ENCODE measurements around the gene HSPA14. TPM values are rescaled to one million over a fixed set of nuclear protein-coding genes. Genes with fewer than 3 reads are reported as not detected.

Gene HSPA14
- polyA plus RNA-seq, 2 of the 4 experiments (the other 2 are of a cell fraction), result 34.2 to 45.7 TPM

DNA sequence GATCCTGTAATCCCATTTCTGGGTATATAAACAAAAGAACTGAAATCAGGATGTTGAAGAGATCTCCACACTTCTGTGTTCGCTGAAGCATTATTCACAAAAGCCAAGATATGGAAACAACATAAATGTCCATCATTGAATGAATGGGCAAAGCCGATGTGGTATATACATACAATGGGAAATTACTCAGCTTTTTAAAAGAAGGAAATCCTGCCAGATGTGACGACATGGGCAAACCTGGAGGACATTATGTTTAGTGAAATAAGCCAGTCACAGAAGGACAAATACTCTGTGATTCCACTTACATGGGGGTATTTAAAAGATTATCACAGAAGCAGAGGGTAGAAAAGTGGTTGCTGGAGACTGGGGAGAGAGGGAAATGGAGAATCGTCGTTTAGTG, 39.5 kb upstream of the HSPA14 start:
- POLR2A ChIA-PET, result no interaction called here
- Histone ChIP-seq H3K9me3 (no peaks in the 10 kb centered on the region), H3K4me1 (no peaks in the 10 kb centered on the region), H3K4me3 (no peak overlapping the region), H3K4me2 (no peak overlapping the region), H3K27ac (no peak overlapping the region)
- no peak for ATAC-seq
- WGBS (ENCODE audit: missing lambda C conversion rate), result 89% methylated on average over 5 of the region's 5 CpGs
- no peak for FAIRE-seq
- TF ChIP-seq TP53 (CRISPR knock-in tag; IDR thresholded peaks at IDR 0.05) (no peak), KDM5A (IDR thresholded peaks at IDR 0.05) (no peak), FOXS1 (CRISPR knock-in tag; IDR thresholded peaks at IDR 0.05) (no peak), CBX2 (IDR thresholded peaks at IDR 0.05; ENCODE audit: borderline replicate concordance, low read depth) (no peak), HOXA7 (CRISPR knock-in tag; IDR thresholded peaks at IDR 0.05) (no peak)
- CTCF ChIA-PET, result no interaction called here
- DNase-seq (ENCODE audit: low read depth in 1 of 2, low spot score in 1 of 2), result no peak

DNA sequence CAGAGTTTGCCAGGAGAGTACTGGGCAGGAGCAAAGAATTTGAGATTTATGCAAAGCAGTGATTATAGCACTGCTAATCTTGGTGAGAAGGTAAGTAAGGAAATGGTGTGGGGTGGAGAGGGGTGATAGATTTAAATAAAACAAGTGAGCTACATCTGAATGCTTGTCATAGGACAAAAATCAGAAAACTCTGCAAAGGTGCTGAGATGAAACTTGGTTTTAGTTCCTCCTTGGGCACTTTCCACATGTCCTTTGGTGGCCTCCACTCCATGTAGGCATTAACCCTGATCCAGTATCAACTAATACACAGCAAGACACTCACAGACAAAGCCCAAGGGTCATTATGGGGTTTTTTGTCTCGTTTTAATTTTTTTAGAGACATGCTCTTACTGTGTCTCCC, 37.7 kb upstream of the HSPA14 start:
- no peak for TF ChIP-seq HOXA7 (CRISPR knock-in tag; IDR thresholded peaks at IDR 0.05)
- no peak for TF ChIP-seq HDAC2 (IDR thresholded peaks at IDR 0.05)
- no peak for TF ChIP-seq CEBPB (IDR thresholded peaks at IDR 0.05)
- TF ChIP-seq, protein P1, sequence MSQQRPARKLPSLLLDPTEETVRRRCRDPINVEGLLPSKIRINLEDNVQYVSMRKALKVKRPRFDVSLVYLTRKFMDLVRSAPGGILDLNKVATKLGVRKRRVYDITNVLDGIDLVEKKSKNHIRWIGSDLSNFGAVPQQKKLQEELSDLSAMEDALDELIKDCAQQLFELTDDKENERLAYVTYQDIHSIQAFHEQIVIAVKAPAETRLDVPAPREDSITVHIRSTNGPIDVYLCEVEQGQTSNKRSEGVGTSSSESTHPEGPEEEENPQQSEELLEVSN (IDR thresholded peaks at IDR 0.05; ENCODE audit: borderline replicate concordance, low read depth), result no peak
- TF ChIP-seq CHD4 (IDR thresholded peaks at IDR 0.05; ENCODE audit: borderline replicate concordance), result no peak
- TF ChIP-seq, protein P2, sequence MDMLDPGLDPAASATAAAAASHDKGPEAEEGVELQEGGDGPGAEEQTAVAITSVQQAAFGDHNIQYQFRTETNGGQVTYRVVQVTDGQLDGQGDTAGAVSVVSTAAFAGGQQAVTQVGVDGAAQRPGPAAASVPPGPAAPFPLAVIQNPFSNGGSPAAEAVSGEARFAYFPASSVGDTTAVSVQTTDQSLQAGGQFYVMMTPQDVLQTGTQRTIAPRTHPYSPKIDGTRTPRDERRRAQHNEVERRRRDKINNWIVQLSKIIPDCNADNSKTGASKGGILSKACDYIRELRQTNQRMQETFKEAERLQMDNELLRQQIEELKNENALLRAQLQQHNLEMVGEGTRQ (IDR thresholded peaks at IDR 0.05), result no peak
- TF ChIP-seq HOXB5 (CRISPR knock-in tag; IDR thresholded peaks at IDR 0.05), result no peak
- no peak for TF ChIP-seq RARB (CRISPR knock-in tag; IDR thresholded peaks at IDR 0.05)
- TF ChIP-seq SMC3 (IDR thresholded peaks at IDR 0.05), result no peak
- no peak for TF ChIP-seq JUNB (IDR thresholded peaks at IDR 0.05)
- no peak for TF ChIP-seq EHMT2 (IDR thresholded peaks at IDR 0.05; ENCODE audit: low read depth)
- no peak for TF ChIP-seq FOXS1 (CRISPR knock-in tag; IDR thresholded peaks at IDR 0.05)
- TF ChIP-seq, protein P3, sequence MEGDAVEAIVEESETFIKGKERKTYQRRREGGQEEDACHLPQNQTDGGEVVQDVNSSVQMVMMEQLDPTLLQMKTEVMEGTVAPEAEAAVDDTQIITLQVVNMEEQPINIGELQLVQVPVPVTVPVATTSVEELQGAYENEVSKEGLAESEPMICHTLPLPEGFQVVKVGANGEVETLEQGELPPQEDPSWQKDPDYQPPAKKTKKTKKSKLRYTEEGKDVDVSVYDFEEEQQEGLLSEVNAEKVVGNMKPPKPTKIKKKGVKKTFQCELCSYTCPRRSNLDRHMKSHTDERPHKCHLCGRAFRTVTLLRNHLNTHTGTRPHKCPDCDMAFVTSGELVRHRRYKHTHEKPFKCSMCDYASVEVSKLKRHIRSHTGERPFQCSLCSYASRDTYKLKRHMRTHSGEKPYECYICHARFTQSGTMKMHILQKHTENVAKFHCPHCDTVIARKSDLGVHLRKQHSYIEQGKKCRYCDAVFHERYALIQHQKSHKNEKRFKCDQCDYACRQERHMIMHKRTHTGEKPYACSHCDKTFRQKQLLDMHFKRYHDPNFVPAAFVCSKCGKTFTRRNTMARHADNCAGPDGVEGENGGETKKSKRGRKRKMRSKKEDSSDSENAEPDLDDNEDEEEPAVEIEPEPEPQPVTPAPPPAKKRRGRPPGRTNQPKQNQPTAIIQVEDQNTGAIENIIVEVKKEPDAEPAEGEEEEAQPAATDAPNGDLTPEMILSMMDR (IDR thresholded peaks at IDR 0.05), result no peak
- TF ChIP-seq, protein P4, sequence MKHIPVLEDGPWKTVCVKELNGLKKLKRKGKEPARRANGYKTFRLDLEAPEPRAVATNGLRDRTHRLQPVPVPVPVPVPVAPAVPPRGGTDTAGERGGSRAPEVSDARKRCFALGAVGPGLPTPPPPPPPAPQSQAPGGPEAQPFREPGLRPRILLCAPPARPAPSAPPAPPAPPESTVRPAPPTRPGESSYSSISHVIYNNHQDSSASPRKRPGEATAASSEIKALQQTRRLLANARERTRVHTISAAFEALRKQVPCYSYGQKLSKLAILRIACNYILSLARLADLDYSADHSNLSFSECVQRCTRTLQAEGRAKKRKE (CRISPR knock-in tag; IDR thresholded peaks at IDR 0.05; ENCODE audit: low read depth), result no peak
- TF ChIP-seq ESRRA (IDR thresholded peaks at IDR 0.05; ENCODE audit: borderline replicate concordance, low read length), result no peak
- TF ChIP-seq, protein P5, sequence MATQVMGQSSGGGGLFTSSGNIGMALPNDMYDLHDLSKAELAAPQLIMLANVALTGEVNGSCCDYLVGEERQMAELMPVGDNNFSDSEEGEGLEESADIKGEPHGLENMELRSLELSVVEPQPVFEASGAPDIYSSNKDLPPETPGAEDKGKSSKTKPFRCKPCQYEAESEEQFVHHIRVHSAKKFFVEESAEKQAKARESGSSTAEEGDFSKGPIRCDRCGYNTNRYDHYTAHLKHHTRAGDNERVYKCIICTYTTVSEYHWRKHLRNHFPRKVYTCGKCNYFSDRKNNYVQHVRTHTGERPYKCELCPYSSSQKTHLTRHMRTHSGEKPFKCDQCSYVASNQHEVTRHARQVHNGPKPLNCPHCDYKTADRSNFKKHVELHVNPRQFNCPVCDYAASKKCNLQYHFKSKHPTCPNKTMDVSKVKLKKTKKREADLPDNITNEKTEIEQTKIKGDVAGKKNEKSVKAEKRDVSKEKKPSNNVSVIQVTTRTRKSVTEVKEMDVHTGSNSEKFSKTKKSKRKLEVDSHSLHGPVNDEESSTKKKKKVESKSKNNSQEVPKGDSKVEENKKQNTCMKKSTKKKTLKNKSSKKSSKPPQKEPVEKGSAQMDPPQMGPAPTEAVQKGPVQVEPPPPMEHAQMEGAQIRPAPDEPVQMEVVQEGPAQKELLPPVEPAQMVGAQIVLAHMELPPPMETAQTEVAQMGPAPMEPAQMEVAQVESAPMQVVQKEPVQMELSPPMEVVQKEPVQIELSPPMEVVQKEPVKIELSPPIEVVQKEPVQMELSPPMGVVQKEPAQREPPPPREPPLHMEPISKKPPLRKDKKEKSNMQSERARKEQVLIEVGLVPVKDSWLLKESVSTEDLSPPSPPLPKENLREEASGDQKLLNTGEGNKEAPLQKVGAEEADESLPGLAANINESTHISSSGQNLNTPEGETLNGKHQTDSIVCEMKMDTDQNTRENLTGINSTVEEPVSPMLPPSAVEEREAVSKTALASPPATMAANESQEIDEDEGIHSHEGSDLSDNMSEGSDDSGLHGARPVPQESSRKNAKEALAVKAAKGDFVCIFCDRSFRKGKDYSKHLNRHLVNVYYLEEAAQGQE (IDR thresholded peaks at IDR 0.05), result no peak
- ATAC-seq (no peak), DNase-seq (ENCODE audit: low read depth in 1 of 2, low spot score in 1 of 2) (no peak), FAIRE-seq (no peak)
- WGBS (ENCODE audit: missing lambda C conversion rate), result 4% methylated on average over 1 of the region's 1 CpG
- POLR2A ChIA-PET, result no interaction called here
- Histone ChIP-seq H3K4me1 (no peaks in the 10 kb centered on the region), H3K9me3 (no peaks in the 10 kb centered on the region), H3K27ac (peak overlapping the region in 1 of 2 experiments; percentile 52; a peak in 2 of 6 replicates), H3K4me3 (no peak overlapping the region), H3K4me2 (no peak overlapping the region)
- CTCF ChIA-PET, result interaction anchor here (0.6 to 1.4 kb wide), 2 partner anchors 12 to 19 kb away, joined by 3 read pairs; no protein-coding TSS in a partner anchor
